ENCODE results near the gene FIS1.

The FIS1 gene

DNA sequence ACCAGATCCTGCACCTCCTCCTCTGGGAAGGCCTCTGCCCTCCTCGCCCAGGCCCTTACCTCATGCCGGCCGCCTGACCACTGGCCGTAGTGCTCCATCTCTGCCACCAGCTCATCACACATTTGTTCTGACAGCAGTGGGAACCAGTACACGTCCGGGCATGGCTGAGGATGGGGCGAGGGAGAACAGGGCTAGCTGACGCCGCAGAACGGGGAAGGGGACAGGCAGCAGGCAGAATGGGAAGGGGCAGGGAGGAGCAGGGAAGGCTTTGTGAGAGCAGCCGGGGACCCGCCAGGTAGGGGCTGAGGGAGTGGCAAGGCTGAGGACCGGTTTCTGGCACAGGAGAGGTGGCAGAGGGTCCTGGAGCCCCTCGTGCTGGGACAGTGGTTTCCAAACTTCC, 36.1 kb downstream of the FIS1 start:
- H3K36me3 ChIP-seq (ENCODE audit: control insufficient read depth, low read length), result no peaks in the 10 kb centered on the region; the same call in 1 of the 2 replicates

DNA sequence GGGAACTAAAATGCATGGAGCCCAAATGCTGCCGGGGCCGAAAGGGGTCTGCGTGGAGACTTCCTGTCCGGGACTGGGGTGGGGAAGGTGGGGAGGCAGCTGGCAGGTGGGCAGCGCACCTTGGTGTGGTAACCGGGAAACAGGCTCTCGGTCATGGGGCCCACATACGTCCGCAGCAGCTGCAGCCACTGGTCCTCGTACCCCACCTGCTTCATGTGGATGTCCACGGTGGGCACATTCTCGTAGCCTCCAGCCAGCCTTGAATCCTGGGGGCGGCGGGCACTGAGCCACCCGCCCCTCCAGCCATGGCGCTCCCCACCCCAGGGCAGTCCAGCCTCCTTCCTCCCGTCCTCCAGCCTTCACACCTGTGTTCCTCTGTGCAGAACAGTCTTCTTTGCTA, 37.4 kb downstream of the FIS1 start:
- Histone ChIP-seq H3K79me2 (ENCODE audit: control insufficient read depth, low read length) (no peaks in the 10 kb centered on the region), H3K4me3 (ENCODE audit: low read length) (no peak overlapping the region), H3K9me3 (ENCODE audit: control insufficient read depth, insufficient read depth, low read length) (no peaks in the 10 kb centered on the region), H4K20me1 (ENCODE audit: control insufficient read depth, insufficient read depth, low read depth, low read length) (no peaks in the 10 kb centered on the region), H3K36me3 (ENCODE audit: control insufficient read depth, low read length) (no peaks in the 10 kb centered on the region; the same call in 1 of the 2 replicates), H3K4me1 (ENCODE audit: control insufficient read depth, low read length) (peaks cover 10% of the 10 kb centered on the region), H3F3A (ENCODE audit: control insufficient read depth, insufficient read depth) (no peaks in the 10 kb centered on the region), H3K9me2 (replicated peaks; ENCODE audit: control insufficient read depth, low read length) (no peaks in the 10 kb centered on the region), H3K27me3 (ENCODE audit: control insufficient read depth, low read length) (no peaks in the 10 kb centered on the region), H3K4me2 (ENCODE audit: low read length) (no peak overlapping the region), H3K27ac (ENCODE audit: low read depth, low read length) (no peak overlapping the region)
- TF ChIP-seq, protein P1, sequence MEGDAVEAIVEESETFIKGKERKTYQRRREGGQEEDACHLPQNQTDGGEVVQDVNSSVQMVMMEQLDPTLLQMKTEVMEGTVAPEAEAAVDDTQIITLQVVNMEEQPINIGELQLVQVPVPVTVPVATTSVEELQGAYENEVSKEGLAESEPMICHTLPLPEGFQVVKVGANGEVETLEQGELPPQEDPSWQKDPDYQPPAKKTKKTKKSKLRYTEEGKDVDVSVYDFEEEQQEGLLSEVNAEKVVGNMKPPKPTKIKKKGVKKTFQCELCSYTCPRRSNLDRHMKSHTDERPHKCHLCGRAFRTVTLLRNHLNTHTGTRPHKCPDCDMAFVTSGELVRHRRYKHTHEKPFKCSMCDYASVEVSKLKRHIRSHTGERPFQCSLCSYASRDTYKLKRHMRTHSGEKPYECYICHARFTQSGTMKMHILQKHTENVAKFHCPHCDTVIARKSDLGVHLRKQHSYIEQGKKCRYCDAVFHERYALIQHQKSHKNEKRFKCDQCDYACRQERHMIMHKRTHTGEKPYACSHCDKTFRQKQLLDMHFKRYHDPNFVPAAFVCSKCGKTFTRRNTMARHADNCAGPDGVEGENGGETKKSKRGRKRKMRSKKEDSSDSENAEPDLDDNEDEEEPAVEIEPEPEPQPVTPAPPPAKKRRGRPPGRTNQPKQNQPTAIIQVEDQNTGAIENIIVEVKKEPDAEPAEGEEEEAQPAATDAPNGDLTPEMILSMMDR (IDR thresholded peaks at IDR 0.05; ENCODE audit: low read depth, low read length, poor library complexity, severe bottlenecking), result no peak
- TF ChIP-seq EZH2phosphoT487 (IDR thresholded peaks at IDR 0.05; ENCODE audit: borderline replicate concordance, low read length), result no peak

More for the DNA sequence above, 36.1 kb downstream of the FIS1 start:
- H3K4me1 ChIP-seq (ENCODE audit: control insufficient read depth, low read length), result peaks cover 3% of the 10 kb centered on the region
- H3K4me3 ChIP-seq (ENCODE audit: low read length), result no peak overlapping the region
- H3K27me3 ChIP-seq (ENCODE audit: control insufficient read depth, low read length), result no peaks in the 10 kb centered on the region
- no peaks in the 10 kb centered on the region for H3F3A ChIP-seq (ENCODE audit: control insufficient read depth, insufficient read depth)
- no peak overlapping the region for H3K4me2 ChIP-seq (ENCODE audit: low read length)
- TF ChIP-seq, protein P1 (IDR thresholded peaks at IDR 0.05; ENCODE audit: low read depth, low read length, poor library complexity, severe bottlenecking), result no peak
- TF ChIP-seq EZH2phosphoT487 (IDR thresholded peaks at IDR 0.05; ENCODE audit: borderline replicate concordance, low read length), result no peak
- no peaks in the 10 kb centered on the region for H3K9me2 ChIP-seq (replicated peaks; ENCODE audit: control insufficient read depth, low read length)
- H3K27ac ChIP-seq (ENCODE audit: low read depth, low read length), result no peak overlapping the region
- no peaks in the 10 kb centered on the region for H3K9me3 ChIP-seq (ENCODE audit: control insufficient read depth, insufficient read depth, low read length)
- no peaks in the 10 kb centered on the region for H4K20me1 ChIP-seq (ENCODE audit: control insufficient read depth, insufficient read depth, low read depth, low read length)
- no peaks in the 10 kb centered on the region for H3K79me2 ChIP-seq (ENCODE audit: control insufficient read depth, low read length)

DNA sequence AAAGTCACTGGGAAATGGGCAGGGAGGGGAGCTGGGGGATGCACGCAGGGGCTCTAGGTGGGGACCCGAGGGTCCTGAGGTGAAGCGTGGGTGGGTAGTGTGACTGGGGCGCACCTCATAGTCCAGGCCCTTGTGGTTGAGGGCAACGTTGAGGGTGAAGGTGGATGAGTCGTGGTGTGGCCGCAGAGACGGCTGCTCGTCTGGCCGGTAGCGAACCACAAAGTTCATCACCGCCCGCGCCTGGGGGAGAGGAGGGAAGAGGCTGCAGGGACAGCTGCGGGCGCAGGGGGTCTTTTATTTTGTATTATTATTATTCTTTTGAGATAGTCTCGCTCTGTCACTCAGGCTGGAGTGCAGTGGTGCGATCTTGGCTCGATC, 38.2 kb downstream of the FIS1 start:
- no peaks in the 10 kb centered on the region for H4K20me1 ChIP-seq (ENCODE audit: control insufficient read depth, insufficient read depth, low read depth, low read length)
- H3F3A ChIP-seq (ENCODE audit: control insufficient read depth, insufficient read depth), result no peaks in the 10 kb centered on the region
- H3K4me3 ChIP-seq (ENCODE audit: low read length), result no peak overlapping the region
- no peak overlapping the region for H3K27ac ChIP-seq (ENCODE audit: low read depth, low read length)
- H3K27me3 ChIP-seq (ENCODE audit: control insufficient read depth, low read length), result peaks cover 5% of the 10 kb centered on the region; the same call in 1 of the 2 replicates
- no peak overlapping the region for H3K4me2 ChIP-seq (ENCODE audit: low read length)
- TF ChIP-seq EZH2phosphoT487 (IDR thresholded peaks at IDR 0.05; ENCODE audit: borderline replicate concordance, low read length), result no peak
- TF ChIP-seq, protein P1 (IDR thresholded peaks at IDR 0.05; ENCODE audit: low read depth, low read length, poor library complexity, severe bottlenecking), result no peak
- H3K4me1 ChIP-seq (ENCODE audit: control insufficient read depth, low read length), result peaks cover 10% of the 10 kb centered on the region
- H3K9me3 ChIP-seq (ENCODE audit: control insufficient read depth, insufficient read depth, low read length), result no peaks in the 10 kb centered on the region
- no peaks in the 10 kb centered on the region; the same call in 1 of the 2 replicates for H3K36me3 ChIP-seq (ENCODE audit: control insufficient read depth, low read length)
- H3K79me2 ChIP-seq (ENCODE audit: control insufficient read depth, low read length), result no peaks in the 10 kb centered on the region
- no peaks in the 10 kb centered on the region for H3K9me2 ChIP-seq (replicated peaks; ENCODE audit: control insufficient read depth, low read length)
